Right atrium auricular region (tissue), 2 donors: ENCODE data around the gene BRIP1. TPM values are rescaled to one million over a fixed set of nuclear protein-coding genes. Genes with fewer than 3 reads are reported as not detected.
"Not testable (repeated sequence)": the region's sequence is repeated elsewhere in the genome, so short reads cannot be mapped to it uniquely, and the experiment has no call there.

ENCODE experiments used
- DNase-seq: peaks from one replicate; pipeline ENCODE4 v3.0.0-alpha.2; 2019; ENCODE audit warnings: low spot score
- H3K27ac ChIP-seq, 2 donors: fragments of 200-600 bp; sonication (generic); 1 replicate in 1 of 2; 2 replicates in 1 of 2; pipeline ENCODE4 v1.5.1; 2016 to 2019
- H3K27me3 ChIP-seq, 2 donors: fragments of 200-600 bp; sonication (generic); one replicate each; pipeline versions ENCODE4 v1.5.1 to v1.6.0; 2017 to 2019
- H3K36me3 ChIP-seq: fragments of 200-600 bp; sonication (generic); one replicate; pipeline ENCODE4 v1.5.1; 2016
- H3K4me1 ChIP-seq, 2 donors: fragments of 200-600 bp; sonication (generic); one replicate each; pipeline versions ENCODE4 v1.5.1 to v1.6.0; 2017 to 2019
- H3K4me3 ChIP-seq, 2 donors: fragments of 200-600 bp; sonication (generic); 1 replicate in 1 of 2; 2 replicates in 1 of 2; pipeline ENCODE4 v1.5.1; 2017 to 2019; ENCODE audit warnings: mild to moderate bottlenecking in 1 of 2, moderate library complexity in 1 of 2
- H3K9me3 ChIP-seq, 2 donors: fragments of 200-600 bp; sonication (generic); one replicate each; pipeline ENCODE4 v1.5.1; 2019
- total RNA-seq, 2 donors: library from RNA; depleted of rRNA; stranded (reverse); fragments of >200 nt; gene quantifications; one replicate each; pipeline ENCODE4 v1.1.0, GENCODE V29; 2016
- TF ChIP-seq, protein P1 (sequence below), 2 donors: fragments of 200-600 bp; sonication (generic); IDR thresholded peaks; one replicate each; pipeline ENCODE4 v1.5.1; 2019; ENCODE audit warnings: antibody characterized with exemption in 2 of 2

The BRIP1 gene
- total RNA-seq, 2 donors from 2014 or later, result not detected

DNA sequence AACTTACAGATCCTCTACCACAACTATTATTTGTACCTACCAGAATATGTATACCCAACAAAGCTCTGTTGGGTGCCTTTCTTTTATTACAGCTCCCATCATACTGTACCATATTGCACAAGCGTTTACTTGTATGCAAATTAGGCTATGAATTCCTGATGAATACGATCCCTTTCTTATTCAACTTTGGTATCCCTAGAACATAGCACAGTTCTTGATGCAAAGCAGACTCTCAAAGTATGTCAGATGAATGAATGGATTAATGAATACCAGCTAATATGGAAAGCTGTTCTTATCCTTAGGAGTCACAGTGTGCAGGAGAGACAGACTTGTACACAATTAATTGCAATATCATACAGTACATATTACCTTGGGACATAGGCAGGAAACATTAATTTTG is 192.6 kb downstream of the BRIP1 start:
- H3K27ac ChIP-seq, result no peak overlapping the region
- no peaks in the 10 kb centered on the region for H3K9me3 ChIP-seq
- no peaks in the 10 kb centered on the region for H3K36me3 ChIP-seq
- TF ChIP-seq, protein P1, sequence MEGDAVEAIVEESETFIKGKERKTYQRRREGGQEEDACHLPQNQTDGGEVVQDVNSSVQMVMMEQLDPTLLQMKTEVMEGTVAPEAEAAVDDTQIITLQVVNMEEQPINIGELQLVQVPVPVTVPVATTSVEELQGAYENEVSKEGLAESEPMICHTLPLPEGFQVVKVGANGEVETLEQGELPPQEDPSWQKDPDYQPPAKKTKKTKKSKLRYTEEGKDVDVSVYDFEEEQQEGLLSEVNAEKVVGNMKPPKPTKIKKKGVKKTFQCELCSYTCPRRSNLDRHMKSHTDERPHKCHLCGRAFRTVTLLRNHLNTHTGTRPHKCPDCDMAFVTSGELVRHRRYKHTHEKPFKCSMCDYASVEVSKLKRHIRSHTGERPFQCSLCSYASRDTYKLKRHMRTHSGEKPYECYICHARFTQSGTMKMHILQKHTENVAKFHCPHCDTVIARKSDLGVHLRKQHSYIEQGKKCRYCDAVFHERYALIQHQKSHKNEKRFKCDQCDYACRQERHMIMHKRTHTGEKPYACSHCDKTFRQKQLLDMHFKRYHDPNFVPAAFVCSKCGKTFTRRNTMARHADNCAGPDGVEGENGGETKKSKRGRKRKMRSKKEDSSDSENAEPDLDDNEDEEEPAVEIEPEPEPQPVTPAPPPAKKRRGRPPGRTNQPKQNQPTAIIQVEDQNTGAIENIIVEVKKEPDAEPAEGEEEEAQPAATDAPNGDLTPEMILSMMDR (IDR thresholded peaks at IDR 0.05), result no peak
- no peaks in the 10 kb centered on the region for H3K4me1 ChIP-seq
- no peak for DNase-seq
- no peaks in the 10 kb centered on the region for H3K27me3 ChIP-seq
- H3K4me3 ChIP-seq, result no peak overlapping the region

DNA sequence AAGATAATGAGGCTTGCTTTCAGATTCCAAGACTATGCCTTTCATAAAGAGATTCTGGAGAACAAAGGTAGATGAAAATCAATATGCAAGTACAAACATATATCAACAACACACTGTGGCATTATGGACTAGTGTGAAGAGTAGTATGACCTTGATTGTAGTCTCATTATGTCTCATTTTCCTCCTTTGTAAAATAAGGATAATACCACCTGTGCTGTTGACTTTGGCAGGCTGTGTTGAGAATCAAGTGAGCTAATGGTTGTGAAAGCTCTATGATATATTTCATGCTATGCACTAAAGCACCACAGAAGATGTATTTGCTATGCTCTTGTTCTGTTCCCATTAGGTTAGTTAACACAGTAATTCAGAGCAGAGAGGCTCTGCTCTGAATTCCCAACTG is 193.8 kb downstream of the BRIP1 start:
- Histone ChIP-seq H3K9me3 (no peaks in the 10 kb centered on the region), H3K27ac (no peak overlapping the region), H3K36me3 (no peaks in the 10 kb centered on the region), H3K4me3 (no peak overlapping the region), H3K4me1 (no peaks in the 10 kb centered on the region), H3K27me3 (no peaks in the 10 kb centered on the region)
- no peak for DNase-seq
- TF ChIP-seq, protein P1 (IDR thresholded peaks at IDR 0.05), result no peak

DNA sequence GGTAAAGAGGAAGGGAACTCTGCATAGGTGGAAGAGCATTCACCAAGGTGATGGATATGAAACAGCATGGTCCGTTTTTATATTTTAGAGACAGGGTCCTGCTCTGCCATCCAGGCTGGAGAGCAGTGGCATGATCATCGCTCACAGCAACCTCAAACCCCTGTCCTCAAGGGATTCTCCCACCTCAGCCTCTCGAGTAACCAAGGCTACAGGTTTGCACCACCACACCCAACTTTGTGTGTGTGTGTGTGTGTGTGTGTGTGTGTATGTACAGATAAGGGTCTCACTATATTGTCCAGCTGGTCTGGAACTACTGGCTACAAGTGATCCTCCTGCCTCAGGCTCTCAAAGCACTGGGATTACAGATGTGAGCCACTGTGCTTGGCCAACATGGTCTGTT is 194.8 kb downstream of the BRIP1 start:
- H3K36me3 ChIP-seq, result no peaks in the 10 kb centered on the region
- TF ChIP-seq, protein P1 (IDR thresholded peaks at IDR 0.05), result no peak
- no peak overlapping the region for H3K4me3 ChIP-seq
- DNase-seq, result no peak
- H3K4me1 ChIP-seq, result no peaks in the 10 kb centered on the region
- no peaks in the 10 kb centered on the region for H3K27me3 ChIP-seq
- H3K27ac ChIP-seq, result no peak overlapping the region
- no peaks in the 10 kb centered on the region for H3K9me3 ChIP-seq

DNA sequence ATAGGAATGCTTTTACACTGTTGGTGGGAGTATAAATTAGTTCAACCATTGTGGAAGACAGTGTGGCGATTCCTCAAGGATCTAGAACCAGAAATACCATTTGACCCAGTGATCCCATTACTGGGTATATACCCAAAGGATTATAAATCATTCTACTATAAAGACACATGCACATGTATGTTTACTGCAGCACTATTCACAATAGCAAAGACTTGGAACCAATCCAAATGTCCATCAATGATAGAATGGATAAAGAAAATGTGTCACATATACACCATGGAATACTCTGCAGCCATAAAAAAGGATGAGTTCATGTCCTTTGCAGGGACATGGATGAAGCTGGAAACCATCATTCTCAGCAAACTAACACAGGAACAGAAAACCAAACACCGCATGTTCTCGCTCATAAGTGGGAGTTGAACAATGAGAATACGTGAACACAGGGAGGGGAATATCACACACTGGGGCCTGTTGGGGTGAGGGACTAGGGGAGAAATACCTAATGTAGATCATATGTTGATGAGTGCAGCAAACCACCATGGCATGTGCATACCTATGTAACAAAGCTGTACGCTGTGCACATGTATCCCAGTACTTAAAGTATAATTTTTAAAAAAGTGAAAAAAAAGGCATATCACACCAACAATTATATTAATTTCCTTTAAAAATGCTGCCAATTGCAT is 196.8 kb downstream of the BRIP1 start:
- not testable (repeated sequence) for H3K4me1 ChIP-seq, H3K9me3 ChIP-seq, H3K36me3 ChIP-seq, H3K4me3 ChIP-seq, H3K27ac ChIP-seq, H3K27me3 ChIP-seq, DNase-seq

DNA sequence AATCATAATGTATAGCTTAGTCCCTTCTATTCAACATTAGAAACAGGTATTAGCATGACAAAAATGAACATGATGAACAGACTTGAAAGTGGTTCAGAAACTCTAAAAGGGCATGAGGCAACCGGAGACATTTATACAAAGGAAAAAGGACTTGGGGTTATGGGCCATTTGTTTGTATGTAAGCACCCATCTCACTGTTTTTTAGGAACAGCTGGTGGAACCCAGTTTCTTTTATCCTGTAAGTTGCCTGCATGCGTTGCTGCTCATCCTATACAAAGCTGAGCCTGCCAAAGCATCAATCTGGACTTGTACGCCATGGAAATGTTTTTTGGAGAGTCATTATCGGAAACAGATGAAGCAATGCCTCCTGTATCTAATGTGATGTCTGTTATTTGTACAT is 200.0 kb downstream of the BRIP1 start:
- DNase-seq, result no peak
- Histone ChIP-seq H3K36me3 (no peaks in the 10 kb centered on the region), H3K4me3 (no peak overlapping the region), H3K27me3 (no peaks in the 10 kb centered on the region), H3K27ac (no peak overlapping the region), H3K9me3 (no peaks in the 10 kb centered on the region), H3K4me1 (no peaks in the 10 kb centered on the region)
- TF ChIP-seq, protein P1 (IDR thresholded peaks at IDR 0.05), result no peak

DNA sequence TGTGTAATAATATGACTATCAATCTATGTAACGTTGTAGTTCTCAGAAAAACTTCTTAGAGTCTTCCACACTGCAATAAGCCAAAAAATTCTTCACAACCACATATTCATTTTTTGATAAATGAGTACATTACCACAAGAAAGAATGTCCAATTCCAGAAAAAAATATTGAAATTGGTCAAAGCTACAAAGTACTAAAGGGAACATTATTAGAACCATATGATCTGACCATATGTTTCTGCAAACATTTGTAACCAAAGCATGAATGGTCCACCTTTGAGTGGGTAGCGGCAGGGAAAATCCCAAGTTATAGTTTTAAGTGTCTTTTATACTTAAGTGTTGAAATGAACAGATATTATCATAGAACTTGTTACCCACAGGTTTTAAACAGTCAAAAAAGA is 200.6 kb downstream of the BRIP1 start:
- TF ChIP-seq, protein P1 (IDR thresholded peaks at IDR 0.05), result no peak
- H3K4me1 ChIP-seq, result no peaks in the 10 kb centered on the region
- H3K36me3 ChIP-seq, result no peaks in the 10 kb centered on the region
- H3K27me3 ChIP-seq, result no peaks in the 10 kb centered on the region
- H3K27ac ChIP-seq, result no peak overlapping the region
- DNase-seq, result no peak
- no peak overlapping the region for H3K4me3 ChIP-seq
- H3K9me3 ChIP-seq, result no peaks in the 10 kb centered on the region
